Transverse colon (tissue), 4 donors: Measurements from ENCODE around the gene CD24. TPM values are rescaled to one million over a fixed set of nuclear protein-coding genes. Genes with fewer than 3 reads are reported as not detected.
A peak's percentile ranks its signal among the peaks of the same experiment; 100 is the strongest.

ENCODE experiments used
- DNase-seq: peaks from one replicate; pipeline ENCODE4 v3.0.0-alpha.2; 2019
- H3K27ac ChIP-seq, 4 donors: fragments of 200-600 bp; sonication (generic); 2 replicates each; pipeline ENCODE4 v1.5.1; 2016 to 2018; ENCODE audit warnings: inconsistent platforms in 4 of 4
- H3K27me3 ChIP-seq: fragments of 200-600 bp; sonication (generic); 2 replicates; pipeline ENCODE4 v1.5.1; 2017; ENCODE audit warnings: inconsistent platforms
- H3K36me3 ChIP-seq, 4 donors: fragments of 200-600 bp; sonication (generic); 2 replicates each; pipeline ENCODE4 v1.5.1; 2017 to 2019; ENCODE audit warnings: inconsistent platforms in 4 of 4
- H3K4me1 ChIP-seq, 4 donors: fragments of 200-600 bp; sonication (generic); 2 replicates each; pipeline ENCODE4 v1.5.1; 2017 to 2020; ENCODE audit warnings: inconsistent platforms in 4 of 4
- H3K4me3 ChIP-seq, 4 donors: fragments of 200-600 bp; sonication (generic); 1 replicate in 1 of 4; 2 replicates in 3 of 4; pipeline versions ENCODE4 v1.5.1 to v1.6.1; 2017 to 2019; ENCODE audit warnings: inconsistent platforms in 4 of 4
- H3K9me3 ChIP-seq, 2 donors: fragments of 200-600 bp; sonication (generic); 2 replicates each; pipeline ENCODE4 v1.5.1; 2017 to 2019; ENCODE audit warnings: inconsistent platforms in 2 of 2
- CTCF ChIP-seq, 5 experiments: fragments of 200-600 bp in 3 of 5; fragments of 450-650 bp in 2 of 5; sonication (generic) in 3 of 5; IDR thresholded peaks; 1 replicate in 2 of 5; 2 replicates in 3 of 5; pipeline ENCODE4 v1.5.1; 2016 to 2017; ENCODE audit warnings: antibody characterized with exemption in 5 of 5, inconsistent platforms in 3 of 5, mild to moderate bottlenecking in 2 of 5, moderate library complexity in 1 of 5
- EP300 ChIP-seq: sonication (generic); formaldehyde crosslinking; IDR thresholded peaks from one replicate; pipeline ENCODE4 v1.6.1; 2017; ENCODE audit warnings: antibody characterized with exemption, low read depth
- POLR2A ChIP-seq: fragments of 450-650 bp; IDR thresholded peaks from one replicate; pipeline ENCODE4 v1.6.1; 2016; ENCODE audit warnings: antibody characterized with exemption, mild to moderate bottlenecking, moderate library complexity
- POLR2AphosphoS5 ChIP-seq, 3 donors: sonication (generic); formaldehyde crosslinking; IDR thresholded peaks; one replicate each; pipeline ENCODE4 v1.6.1; 2016; ENCODE audit warnings: antibody characterized with exemption in 3 of 3
- WGBS, 2 donors: methylation state at CpG; one replicate each; pipeline ENCODE4 v1.1.5; 2018; ENCODE audit warnings: low coverage in 1 of 2; 5-methylcytosine and 5-hydroxymethylcytosine counted together
- in situ Hi-C, 4 donors: fragments of 200-750 bp; cut with MboI; loops; one replicate each; pipeline versions ENCODE4 v1.15.0 to v1.15.1; 2017; ENCODE audit warnings: low sequenced_read_pairs in 3 of 4, low pct_ligation_motif_present in 1 of 4, low pct_unique_long_range_greater_than_20kb in 1 of 4
- intact Hi-C: fragments of 100-400 bp; cut with DNase I; formaldehyde crosslinking; loops from one replicate; pipeline ENCODE4 v1.15.1; 2023; ENCODE audit warnings: low total_unique reads
- total RNA-seq, 4 donors: library from RNA; depleted of rRNA; stranded (reverse); fragments of >200 nt; gene quantifications; one replicate each; pipeline ENCODE4 v1.1.0, GENCODE V29; 2016

The CD24 gene
- total RNA-seq, 4 donors from 2014 or later = 466 to 2,167 (median 1,255) TPM

DNA sequence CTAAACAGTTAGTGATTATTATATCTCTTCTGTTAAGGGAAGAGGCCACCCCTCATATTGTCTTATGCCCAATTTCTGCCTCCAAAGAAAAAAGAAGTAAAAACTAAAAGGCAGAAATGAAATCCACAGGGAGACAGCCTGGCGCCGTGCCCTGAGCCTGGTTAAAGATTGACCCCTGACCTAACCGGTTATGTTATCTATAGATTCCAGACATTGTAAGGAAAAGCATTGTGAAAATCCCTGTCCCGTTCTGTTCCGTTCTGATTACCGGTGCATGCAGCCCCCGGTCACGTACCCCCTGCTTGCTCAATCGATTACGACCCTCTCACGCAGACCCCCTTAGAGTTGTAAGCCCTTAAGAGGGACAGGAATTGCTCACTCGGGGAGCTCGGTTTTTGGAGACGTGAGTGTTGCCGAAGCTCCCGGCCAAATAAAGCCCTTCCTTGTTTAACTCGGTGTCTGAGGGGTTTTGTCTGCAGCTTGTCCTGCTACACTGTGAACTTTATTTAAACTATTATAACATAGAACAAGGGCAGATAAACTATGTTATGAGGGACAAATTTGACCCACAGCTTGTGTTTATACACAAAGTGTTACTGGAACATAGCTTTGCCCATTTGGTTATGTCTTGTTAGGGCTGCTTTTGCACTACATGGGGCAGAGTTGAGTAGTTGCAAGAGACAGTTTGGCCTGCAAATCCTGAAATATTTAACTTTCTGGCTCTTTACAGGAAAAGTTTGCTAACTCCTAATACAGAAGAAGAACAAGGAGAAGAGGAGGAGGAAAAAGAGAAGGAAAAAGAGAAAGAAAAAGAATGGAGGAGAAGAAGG is 49.6 kb downstream of the CD24 start:
- WGBS, 2 donors = 20 to 25% methylated on average over 5 to 17 of the region's 17 CpGs
- in situ Hi-C loops = no loop called here
- intact Hi-C loops = no loop called here

GRCh38 chr6:106922626-106923025 is 51.9 kb downstream of the CD24 start:
- peaks cover 4 to 30% (median 13%) of the 10 kb centered on the region in 4 donors for H3K4me1 ChIP-seq
- 69% methylated on average over 4 of the region's 4 CpGs; no CpG with 5 or more reads in 1 of the 2 donors for WGBS, 2 donors
- H3K27me3 ChIP-seq = no peaks in the 10 kb centered on the region
- in situ Hi-C loops = no loop called here
- TF ChIP-seq EP300 = no peak
- TF ChIP-seq POLR2A = no peak
- TF ChIP-seq POLR2AphosphoS5 (IDR thresholded peaks at IDR 0.05) = no peak
- TF ChIP-seq CTCF (IDR thresholded peaks at IDR 0.05) = no peak
- no peaks in the 10 kb centered on the region for H3K36me3 ChIP-seq
- H3K9me3 ChIP-seq = no peaks in the 10 kb centered on the region
- no peak overlapping the region for H3K27ac ChIP-seq
- no peak for DNase-seq
- intact Hi-C loops = no loop called here
- H3K4me3 ChIP-seq = no peak overlapping the region

More for the DNA sequence above, 49.6 kb downstream of the CD24 start:
- no peaks in the 10 kb centered on the region for H3K27me3 ChIP-seq
- H3K4me3 ChIP-seq = peak overlapping the region in 2 of 4 donors; percentile 18 to 23
- peaks cover 0 to 20% (median 9%) of the 10 kb centered on the region in 4 donors for H3K4me1 ChIP-seq
- no peaks in the 10 kb centered on the region for H3K9me3 ChIP-seq
- TF ChIP-seq POLR2AphosphoS5 (IDR thresholded peaks at IDR 0.05) (peak in 1 of 3 donors; percentile 10), POLR2A (no peak)
- no peaks in the 10 kb centered on the region for H3K36me3 ChIP-seq
- peak overlapping the region; percentile 61 to 80 (median 66) for H3K27ac ChIP-seq
- peak; percentile 88 for DNase-seq

Other genes starting within 250 kb of the CD24 start
- 10 to 100 TPM; 11.1 to 28.7 (median 21.6) TPM for gene MTRES1, start 53.5 kb upstream of the CD24 start, total RNA-seq
- 10 to 100 TPM in 1 of 4 donors, 1 to 10 TPM in 3; 4.8 to 12.1 (median 5.0) TPM for gene BEND3, start 140.8 kb upstream of the CD24 start, total RNA-seq